K562 (cell line): Measurements from ENCODE around the gene SEC14L1. TPM values are rescaled to one million over a fixed set of nuclear protein-coding genes. Genes with fewer than 3 reads are reported as not detected.
A peak's percentile ranks its signal among the peaks of the same experiment; 100 is the strongest.

ENCODE experiments used
- ATAC-seq: fragments of 200-7000 bp; cut with Tn5 transposase; 3 replicates; pipeline ENCODE4 v1.9.1; 2020; ENCODE audit warnings: moderate library complexity
- BruUV-seq: library from RNA; stranded (reverse); fragments of 400-500 nt; replicated peaks from 2 replicates; lab custom pipeline; 2021; lab: Mats Ljungman, UMichigan
- CTCF ChIA-PET: fragments of 300-600 bp; formaldehyde crosslinking; extraction: SDS; loops from one replicate; lab custom pipeline; 2021; ENCODE audit warnings: low intra/inter-chr PET ratio; lab: Yijun Ruan, JAX
- POLR2A ChIA-PET: fragments of 300-600, 350-650 bp; sonication (Branson Sonifier 250); formaldehyde crosslinking; extraction: SDS; loops from one replicate; lab custom pipeline; 2021; ENCODE audit warnings: antibody characterized with exemption, inconsistent platforms; lab: Yijun Ruan, JAX
- DNase-seq, 4 experiments: peaks; one replicate each; pipeline versions ENCODE4 v3.0.0 to v3.0.0-alpha.2; 2011 to 2018; ENCODE audit warnings: low spot score in 3 of 4, mixed read lengths in 3 of 4; ENCODE audit errors: extremely low read depth in 1 of 4
- FAIRE-seq: peaks from 2 replicates; lab custom pipeline; 2011; peaks lifted over from hg19 to GRCh38; lab: Jason Lieb, UNC
- H2AFZ ChIP-seq: 2 replicates; pipeline ENCODE4 v1.6.0; 2011; ENCODE audit warnings: low read depth, low read length, control low read depth, inconsistent platforms
- H3K27ac ChIP-seq: fragments of 200-600 bp; 3 replicates; pipeline ENCODE4 v1.8.0; 2011; ENCODE audit warnings: low read depth, mild to moderate bottlenecking, control low read depth, inconsistent platforms, low read length, moderate library complexity, mixed read lengths; ENCODE audit errors: extremely low read depth
- H3K27me3 ChIP-seq, 2 experiments: fragments of 300-600 bp in 1 of 2; 2 replicates in 1 of 2; 3 replicates in 1 of 2; pipeline versions ENCODE4 v1.6.0 to v1.8.0; 2011; ENCODE audit warnings: inconsistent platforms in 2 of 2, low read length in 2 of 2, mild to moderate bottlenecking in 1 of 2, mixed read lengths in 1 of 2, moderate library complexity in 1 of 2; ENCODE audit not compliant: control insufficient read depth in 2 of 2, insufficient read depth in 2 of 2
- H3K36me3 ChIP-seq: fragments of 300-600 bp; 3 replicates; pipeline ENCODE4 v1.8.0; 2011; ENCODE audit warnings: mild to moderate bottlenecking, low read length, inconsistent platforms; ENCODE audit not compliant: control insufficient read depth, insufficient read depth
- H3K4me1 ChIP-seq, 2 experiments: fragments of 200-600 bp in 1 of 2; replicated peaks in 1 of 2; 2 replicates in 1 of 2; 3 replicates in 1 of 2; pipeline versions ENCODE4 v1.5.1 to v1.8.0; 2011; ENCODE audit warnings: inconsistent platforms in 2 of 2, low read length in 2 of 2, mild to moderate bottlenecking in 1 of 2, mixed read lengths in 1 of 2, moderate library complexity in 1 of 2; ENCODE audit not compliant: control insufficient read depth in 2 of 2, insufficient read depth in 2 of 2
- H3K4me2 ChIP-seq: 2 replicates; pipeline ENCODE4 v1.6.1; 2011; ENCODE audit warnings: low read length, control low read depth, inconsistent platforms, mixed read lengths; ENCODE audit not compliant: insufficient read depth
- H3K4me3 ChIP-seq: fragments of 200-600 bp; sonication (generic), shearing (Covaris generic); 2 replicates; pipeline ENCODE4 v1.5.1; 2016; ENCODE audit warnings: control low read depth, inconsistent platforms
- H3K79me2 ChIP-seq: fragments of 200-600 bp; 3 replicates; pipeline ENCODE4 v1.8.0; 2011; ENCODE audit warnings: low read length, inconsistent platforms; ENCODE audit not compliant: control insufficient read depth, insufficient read depth
- H3K9ac ChIP-seq, 2 experiments: 2 replicates each; pipeline versions ENCODE4 v1.6.0 to v1.6.1; 2011; ENCODE audit warnings: low read depth in 2 of 2, low read length in 2 of 2, control low read depth in 1 of 2, inconsistent platforms in 1 of 2, mild to moderate bottlenecking in 1 of 2, mixed read lengths in 1 of 2; ENCODE audit not compliant: insufficient read depth in 1 of 2
- H3K9me1 ChIP-seq: one replicate; pipeline ENCODE4 v1.6.0; 2011; ENCODE audit warnings: inconsistent platforms, mild to moderate bottlenecking, low read length, moderate library complexity; ENCODE audit not compliant: control insufficient read depth, insufficient read depth
- H3K9me3 ChIP-seq: replicated peaks from 2 replicates; pipeline ENCODE4 v1.5.1; 2011; ENCODE audit warnings: low read depth, low read length, inconsistent platforms; ENCODE audit not compliant: control insufficient read depth, insufficient read depth
- H4K20me1 ChIP-seq: replicated peaks from 2 replicates; pipeline ENCODE4 v1.6.1; 2011; ENCODE audit warnings: low read length, inconsistent platforms, mixed read lengths; ENCODE audit not compliant: control insufficient read depth, insufficient read depth
- HIVEP1 ChIP-seq: fragments of 250-450 bp; sonication (Bioruptor Pico); IDR thresholded peaks from 2 replicates; pipeline ENCODE4 v1.4.0; 2020; ENCODE audit warnings: mild to moderate bottlenecking
- MEIS2 ChIP-seq: fragments of 450-650 bp; IDR thresholded peaks from 2 replicates; pipeline ENCODE4 v1.6.1; 2014; ENCODE audit warnings: mild to moderate bottlenecking; ENCODE audit not compliant: partially characterized antibody
- NFE2 ChIP-seq: IDR thresholded peaks from 2 replicates; pipeline ENCODE4 v1.6.1; 2014; ENCODE audit warnings: antibody characterized with exemption, low read depth
- NFRKB ChIP-seq: fragments of 450-650 bp; IDR thresholded peaks from 2 replicates; pipeline ENCODE4 v1.6.1; 2016; ENCODE audit warnings: low read depth
- WGBS: fragments of 100-300 bp; shearing (Covaris generic); methylation state at CpG from one replicate; pipeline ENCODE4 v1.1.6; 2016; ENCODE audit warnings: low coverage, mixed read lengths; ENCODE audit not compliant: insufficient coverage; ENCODE audit errors: missing lambda C conversion rate; 5-methylcytosine and 5-hydroxymethylcytosine counted together
- in situ Hi-C: fragments of 300-500 bp; cut with MboI; formaldehyde crosslinking; loops from 4 replicates; pipeline ENCODE4 v1.15.0; 2018; ENCODE audit warnings: inconsistent platforms, mixed read lengths
- intact Hi-C: fragments of 100-400 bp; cut with micrococcal nuclease; formaldehyde crosslinking; loops from 2 replicates; pipeline ENCODE4 v1.14.2; 2022
- polyA plus RNA-seq, 8 experiments: library from polyadenylated mRNA; depleted of rRNA in 4 of 8; stranded (reverse) in 5 of 8; unstranded in 3 of 8; fragments of >200 nt; fragmentation: Nextera tagmentation in 2 of 8; fragmentation: Illumina TruSeq in 1 of 8; extraction: Ambion mirVana in 2 of 8; extraction: Trizol in 1 of 8; gene quantifications; 2 replicates each; pipeline versions ENCODE4 v1.2.1 to v1.2.3, GENCODE V29; 2011 to 2014; ENCODE audit warnings: inconsistent platforms in 1 of 8, missing spikeins in 1 of 8
- total RNA-seq, 7 experiments: library from RNA; depleted of rRNA in 6 of 7; stranded (reverse); fragments of >200 nt in 6 of 7; fragmentation: Illumina TruSeq in 2 of 7; extraction: Trizol in 2 of 7; gene quantifications; 2 replicates each; pipeline versions ENCODE4 v1.2.1 to v1.2.3, GENCODE V29; 2011 to 2021; ENCODE audit warnings: low replicate concordance in 1 of 7
- TF ChIP-seq, protein P1 (sequence below): fragments of 450-650 bp; IDR thresholded peaks from 2 replicates; pipeline ENCODE4 v1.6.1; 2016
- TF ChIP-seq, protein P2 (sequence below): IDR thresholded peaks from 3 replicates; pipeline ENCODE4 v1.6.1; 2011; ENCODE audit warnings: borderline replicate concordance, mild to moderate bottlenecking, moderate library complexity; ENCODE audit not compliant: insufficient read length; ENCODE audit errors: extremely low read depth
- TF ChIP-seq, protein P3 (sequence below): fragments of 450-650 bp; IDR thresholded peaks from 2 replicates; pipeline ENCODE4 v1.7.1; 2018; ENCODE audit warnings: mild to moderate bottlenecking, low read depth; ENCODE audit not compliant: partially characterized antibody

Gene SEC14L1
- total and polyA plus RNA-seq, 9 of the 15 experiments (the other 6 are each of a cell fraction or from before 2014, with no cell fraction given) = 3.1 to 39.7 (median 15.2) TPM

DNA sequence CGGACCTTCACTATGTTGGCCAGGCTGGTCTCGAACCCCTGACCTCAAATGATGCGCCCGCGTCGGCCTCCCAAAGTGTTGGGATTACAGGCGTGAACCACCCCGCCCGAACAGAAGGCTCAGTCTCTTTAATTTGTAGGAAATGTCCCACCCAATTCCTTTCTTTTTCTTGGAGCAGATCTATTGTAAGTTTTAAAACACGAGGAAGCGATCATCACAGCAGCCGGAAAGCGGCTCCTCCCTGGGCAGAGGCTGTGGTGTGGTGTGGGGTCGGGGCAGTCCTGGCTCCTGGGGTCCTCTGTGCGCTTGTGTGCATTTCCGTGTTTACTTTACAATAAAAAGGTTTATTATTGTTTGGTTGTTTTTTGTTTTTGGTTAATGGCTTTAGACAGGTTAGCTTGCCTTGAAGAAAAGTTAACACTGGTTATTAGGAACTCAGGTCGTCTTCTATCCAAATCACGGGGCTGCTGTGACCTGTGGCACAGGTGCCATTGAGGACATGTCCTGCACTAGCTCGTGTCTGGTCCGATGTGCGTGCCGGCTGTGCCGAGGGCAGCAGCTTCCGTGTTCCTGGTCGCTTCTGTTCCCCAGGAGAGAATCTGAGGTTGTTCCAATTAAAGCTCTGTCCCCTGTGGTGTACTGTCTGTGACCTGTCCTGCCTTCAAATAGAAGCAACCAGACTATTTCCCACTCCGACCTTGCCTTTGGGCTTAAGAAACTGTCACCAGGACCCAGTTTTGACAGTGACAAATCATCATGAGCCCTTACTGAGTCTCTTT is 83.1 kb downstream of the SEC14L1 start:
- H3K36me3 ChIP-seq = no peaks in the 10 kb centered on the region
- no peaks in the 10 kb centered on the region for H3K9me1 ChIP-seq
- no peaks in the 10 kb centered on the region for H4K20me1 ChIP-seq
- TF ChIP-seq, protein P1, sequence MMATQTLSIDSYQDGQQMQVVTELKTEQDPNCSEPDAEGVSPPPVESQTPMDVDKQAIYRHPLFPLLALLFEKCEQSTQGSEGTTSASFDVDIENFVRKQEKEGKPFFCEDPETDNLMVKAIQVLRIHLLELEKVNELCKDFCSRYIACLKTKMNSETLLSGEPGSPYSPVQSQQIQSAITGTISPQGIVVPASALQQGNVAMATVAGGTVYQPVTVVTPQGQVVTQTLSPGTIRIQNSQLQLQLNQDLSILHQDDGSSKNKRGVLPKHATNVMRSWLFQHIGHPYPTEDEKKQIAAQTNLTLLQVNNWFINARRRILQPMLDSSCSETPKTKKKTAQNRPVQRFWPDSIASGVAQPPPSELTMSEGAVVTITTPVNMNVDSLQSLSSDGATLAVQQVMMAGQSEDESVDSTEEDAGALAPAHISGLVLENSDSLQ = peak; percentile 36; the same call in 1 of the 2 replicates
- TF ChIP-seq MEIS2 (peak; percentile 10), HIVEP1 (no peak)
- DNase-seq (no peak), ATAC-seq (no peak), FAIRE-seq (no peak)
- ChIA-PET CTCF (no interaction called here), POLR2A (interaction anchor here (0.6 to 1.2 kb wide), 2 partner anchors 12 to 937 kb away, joined by 3 read pairs; no protein-coding TSS in a partner anchor)
- H3K4me3 ChIP-seq = no peak overlapping the region
- no peak overlapping the region for H3K27ac ChIP-seq
- H2AFZ ChIP-seq = no peak overlapping the region
- BruUV-seq = no TSS peak
- H3K9ac ChIP-seq = 0 out of 4 replicates have a peak overlapping the region, but pooled peaks of 1 of the 2 experiments have one; percentile 48
- H3K79me2 ChIP-seq = no peaks in the 10 kb centered on the region
- H3K4me1 ChIP-seq = peaks cover 0 to 25% of the 10 kb centered on the region in 2 experiments; a peak in 4 of 5 replicates
- intact Hi-C loops = no loop called here
- H3K27me3 ChIP-seq = no peaks in the 10 kb centered on the region
- no peaks in the 10 kb centered on the region for H3K9me3 ChIP-seq
- 65% methylated on average over 26 of the region's 26 CpGs for WGBS
- in situ Hi-C loops = no loop called here
- H3K4me2 ChIP-seq = no peak overlapping the region

DNA sequence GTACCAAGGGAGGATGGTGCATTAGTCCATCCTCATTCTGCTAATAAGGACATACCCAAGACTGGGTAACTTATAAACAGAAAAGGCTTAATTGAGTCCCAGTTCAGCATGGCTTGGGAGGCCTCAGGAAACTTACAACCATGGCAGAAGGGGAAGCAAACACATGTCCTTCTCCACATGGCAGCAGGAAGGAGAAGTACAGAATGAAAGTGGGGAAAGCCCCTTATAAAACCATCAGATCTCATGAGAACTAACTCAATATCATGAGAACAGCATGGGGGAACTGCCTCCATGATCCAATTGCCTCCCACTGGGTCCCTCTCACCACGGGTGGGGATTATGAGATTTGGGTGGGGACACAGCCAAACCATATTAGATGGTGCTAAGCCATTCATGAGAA is 84.5 kb downstream of the SEC14L1 start:
- H4K20me1 ChIP-seq = no peaks in the 10 kb centered on the region
- in situ Hi-C loops = no loop called here
- intact Hi-C loops = no loop called here
- TF ChIP-seq NFRKB (no peak), NFE2 (no peak)
- TF ChIP-seq, protein P2, sequence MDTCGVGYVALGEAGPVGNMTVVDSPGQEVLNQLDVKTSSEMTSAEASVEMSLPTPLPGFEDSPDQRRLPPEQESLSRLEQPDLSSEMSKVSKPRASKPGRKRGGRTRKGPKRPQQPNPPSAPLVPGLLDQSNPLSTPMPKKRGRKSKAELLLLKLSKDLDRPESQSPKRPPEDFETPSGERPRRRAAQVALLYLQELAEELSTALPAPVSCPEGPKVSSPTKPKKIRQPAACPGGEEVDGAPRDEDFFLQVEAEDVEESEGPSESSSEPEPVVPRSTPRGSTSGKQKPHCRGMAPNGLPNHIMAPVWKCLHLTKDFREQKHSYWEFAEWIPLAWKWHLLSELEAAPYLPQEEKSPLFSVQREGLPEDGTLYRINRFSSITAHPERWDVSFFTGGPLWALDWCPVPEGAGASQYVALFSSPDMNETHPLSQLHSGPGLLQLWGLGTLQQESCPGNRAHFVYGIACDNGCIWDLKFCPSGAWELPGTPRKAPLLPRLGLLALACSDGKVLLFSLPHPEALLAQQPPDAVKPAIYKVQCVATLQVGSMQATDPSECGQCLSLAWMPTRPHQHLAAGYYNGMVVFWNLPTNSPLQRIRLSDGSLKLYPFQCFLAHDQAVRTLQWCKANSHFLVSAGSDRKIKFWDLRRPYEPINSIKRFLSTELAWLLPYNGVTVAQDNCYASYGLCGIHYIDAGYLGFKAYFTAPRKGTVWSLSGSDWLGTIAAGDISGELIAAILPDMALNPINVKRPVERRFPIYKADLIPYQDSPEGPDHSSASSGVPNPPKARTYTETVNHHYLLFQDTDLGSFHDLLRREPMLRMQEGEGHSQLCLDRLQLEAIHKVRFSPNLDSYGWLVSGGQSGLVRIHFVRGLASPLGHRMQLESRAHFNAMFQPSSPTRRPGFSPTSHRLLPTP = no peak
- TF ChIP-seq, protein P3, sequence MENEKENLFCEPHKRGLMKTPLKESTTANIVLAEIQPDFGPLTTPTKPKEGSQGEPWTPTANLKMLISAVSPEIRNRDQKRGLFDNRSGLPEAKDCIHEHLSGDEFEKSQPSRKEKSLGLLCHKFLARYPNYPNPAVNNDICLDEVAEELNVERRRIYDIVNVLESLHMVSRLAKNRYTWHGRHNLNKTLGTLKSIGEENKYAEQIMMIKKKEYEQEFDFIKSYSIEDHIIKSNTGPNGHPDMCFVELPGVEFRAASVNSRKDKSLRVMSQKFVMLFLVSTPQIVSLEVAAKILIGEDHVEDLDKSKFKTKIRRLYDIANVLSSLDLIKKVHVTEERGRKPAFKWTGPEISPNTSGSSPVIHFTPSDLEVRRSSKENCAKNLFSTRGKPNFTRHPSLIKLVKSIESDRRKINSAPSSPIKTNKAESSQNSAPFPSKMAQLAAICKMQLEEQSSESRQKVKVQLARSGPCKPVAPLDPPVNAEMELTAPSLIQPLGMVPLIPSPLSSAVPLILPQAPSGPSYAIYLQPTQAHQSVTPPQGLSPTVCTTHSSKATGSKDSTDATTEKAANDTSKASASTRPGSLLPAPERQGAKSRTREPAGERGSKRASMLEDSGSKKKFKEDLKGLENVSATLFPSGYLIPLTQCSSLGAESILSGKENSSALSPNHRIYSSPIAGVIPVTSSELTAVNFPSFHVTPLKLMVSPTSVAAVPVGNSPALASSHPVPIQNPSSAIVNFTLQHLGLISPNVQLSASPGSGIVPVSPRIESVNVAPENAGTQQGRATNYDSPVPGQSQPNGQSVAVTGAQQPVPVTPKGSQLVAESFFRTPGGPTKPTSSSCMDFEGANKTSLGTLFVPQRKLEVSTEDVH = no peak

More for the DNA sequence above, 84.5 kb downstream of the SEC14L1 start:
- no peak for ATAC-seq
- Histone ChIP-seq H3K9ac (no peak overlapping the region), H3K9me1 (no peaks in the 10 kb centered on the region), H3K27ac (no peak overlapping the region), H3K4me3 (no peak overlapping the region), H3K4me2 (no peak overlapping the region), H3K9me3 (no peaks in the 10 kb centered on the region), H3K27me3 (no peaks in the 10 kb centered on the region), H3K79me2 (no peaks in the 10 kb centered on the region), H3K4me1 (peaks cover 0 to 26% of the 10 kb centered on the region in 2 experiments; a peak in 4 of 5 replicates), H3K36me3 (no peaks in the 10 kb centered on the region), H2AFZ (no peak overlapping the region)
- ChIA-PET CTCF (no interaction called here), POLR2A (no interaction called here)
- DNase-seq = no peak
- WGBS = 10% methylated on average over 1 of the region's 1 CpG
- no TSS peak for BruUV-seq
- no peak for FAIRE-seq
